Caki2 (cell line): ENCODE results near the gene TMEM35A. TPM values are rescaled to one million over a fixed set of nuclear protein-coding genes. Genes with fewer than 3 reads are reported as not detected.

Experiments used
- DNase-seq: peaks from one replicate; pipeline ENCODE4 v3.0.0-alpha.2; 2015; ENCODE audit warnings: low read depth
- in situ Hi-C: cut with HindIII; loops from 2 replicates; pipeline ENCODE4 v1.10.0; 2016; ENCODE audit warnings: low sequenced_read_pairs, low pct_unique_long_range_greater_than_20kb, mixed read lengths
- total RNA-seq: library from RNA; depleted of rRNA; stranded (reverse); fragments of >200 nt; shearing (Covaris generic); gene quantifications from 2 replicates; pipeline ENCODE4 v1.2.3, GENCODE V29; 2014; ENCODE audit warnings: low replicate concordance; rRNA removed

TMEM35A gene
- total RNA-seq, 1 experiment from 2014 or later = not detected

DNA sequence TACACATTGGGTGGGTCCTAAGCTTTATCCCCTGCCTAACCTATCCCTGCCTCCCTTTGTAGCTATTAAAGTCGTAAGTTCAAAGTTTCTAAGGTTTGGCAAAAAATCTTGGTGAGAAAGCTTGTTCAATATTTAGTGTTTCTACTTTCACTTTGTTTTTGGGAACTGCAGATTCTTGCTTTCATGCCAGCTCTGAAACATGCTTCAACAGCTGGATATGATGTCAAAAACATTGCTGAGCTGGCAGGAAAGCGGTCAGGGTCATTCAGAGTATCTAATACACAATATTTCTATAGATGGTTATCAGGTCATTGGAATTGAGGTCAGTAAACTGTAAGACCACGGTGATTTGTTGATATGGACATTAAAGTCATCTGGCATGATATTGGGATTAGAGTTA, 39.0 kb downstream of the TMEM35A start:
- DNase-seq = no peak

DNA sequence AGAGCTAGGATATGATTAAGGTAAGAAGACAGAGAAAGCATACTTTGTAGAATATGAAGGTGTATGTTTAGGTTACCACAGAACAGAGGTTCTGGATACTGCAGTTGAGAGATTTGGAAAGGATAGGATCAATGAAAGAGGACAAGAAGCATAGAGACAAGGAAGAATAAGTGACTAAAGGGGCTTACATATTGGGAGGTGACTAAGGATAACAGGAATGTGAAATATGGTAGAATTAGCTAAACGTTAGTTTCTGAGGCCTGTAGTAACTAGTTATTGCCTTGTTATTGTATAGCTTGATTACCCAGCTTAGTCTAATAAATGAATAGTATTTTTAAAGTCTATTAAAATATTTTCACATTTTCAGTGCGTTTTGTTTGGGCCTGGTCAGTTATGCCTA, 57.6 kb downstream of the TMEM35A start:
- no peak for DNase-seq
- in situ Hi-C loops = no loop called here

More for the DNA sequence above, 39.0 kb downstream of the TMEM35A start:
- in situ Hi-C loops = no loop called here

Other genes with a start within 250 kb of the TMEM35A start
- gene NOX1, start 204.5 kb upstream of the TMEM35A start, total RNA-seq = not detected in 2 replicates
- gene XKRX, start 150.0 kb upstream of the TMEM35A start, total RNA-seq = 0.06 and 0.30 TPM in 2 replicates
- gene ARL13A, start 109.2 kb upstream of the TMEM35A start, total RNA-seq = not detected in 2 replicates
- gene TRMT2B, start 26.8 kb upstream of the TMEM35A start, total RNA-seq = 15.2 and 19.2 TPM in 2 replicates
- gene CENPI, start 19.3 kb downstream of the TMEM35A start, total RNA-seq = 22.3 and 22.5 TPM in 2 replicates
- gene DRP2, start 140.9 kb downstream of the TMEM35A start, total RNA-seq = 0.24 TPM in 1 of 2 replicates, not detected in the other
- not detected in 2 replicates for gene TAF7L, start 212.5 kb downstream of the TMEM35A start, total RNA-seq